ENCODE results near the gene CEP55.

The CEP55 gene

GRCh38 chr10:93573924-93574323, 77.5 kb downstream of the CEP55 start:
- no peak overlapping the region for H3K27ac ChIP-seq
- TF ChIP-seq CTCF (conservative IDR thresholded peaks at IDR 0.05) = no peak
- no peak for TF ChIP-seq ZFX (IDR thresholded peaks at IDR 0.05)

DNA sequence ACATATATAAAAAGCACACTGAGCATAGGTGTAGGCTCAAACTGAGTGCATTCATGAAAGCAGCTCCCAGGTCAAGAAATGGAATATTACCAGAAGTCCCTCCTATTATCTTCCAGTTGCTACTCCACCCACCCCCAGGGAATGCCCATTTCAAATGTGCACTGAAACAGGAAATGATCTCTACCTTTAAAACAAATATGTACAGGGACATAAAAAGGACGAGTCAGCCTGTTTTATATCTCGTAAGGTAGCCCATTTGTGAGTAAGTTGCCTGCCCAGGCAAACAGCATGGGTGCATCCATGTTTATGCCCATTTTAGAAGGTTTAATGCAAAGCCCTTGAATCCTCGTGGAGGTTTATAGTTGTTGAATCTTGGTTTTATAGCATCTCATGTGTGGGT, 80.5 kb downstream of the CEP55 start:
- peak overlapping the region; percentile 84 for H3K27ac ChIP-seq
- TF ChIP-seq CTCF (conservative IDR thresholded peaks at IDR 0.05) = no peak
- TF ChIP-seq ZFX (IDR thresholded peaks at IDR 0.05) = no peak

- TF ChIP-seq CTCF (conservative IDR thresholded peaks at IDR 0.05) (no peak), ZFX (IDR thresholded peaks at IDR 0.05) (no peak)
- peak overlapping the region; percentile 84 for H3K27ac ChIP-seq
Observed at GRCh38 chr10:93577565-93577964, 81.2 kb downstream of the CEP55 start.
